Stimulated activated memory B cell treated with anti-CD40 and anti-IgM and Interleukin-4, amounts not matched to agents 10 μg/mL and 1 μg/mL and 100 μg/mL, for 72 hours (primary cell): ENCODE measurements around the gene NTNG2.
A peak's percentile ranks its signal among the peaks of the same experiment; 100 is the strongest.
"Not testable (repeated sequence)": the region's sequence is repeated elsewhere in the genome, so short reads cannot be mapped to it uniquely, and the experiment has no call there.

ENCODE experiments used
- ATAC-seq: fragments of 150-1000 bp; cut with Tn5 transposase; 2 replicates; pipeline ENCODE4 v1.10.0; 2021
- H3K27ac Mint-ChIP-seq: one replicate; pipeline ENCODE4 v1.8.0; 2022; ENCODE audit warnings: mild to moderate bottlenecking, mixed read lengths
- H3K27me3 Mint-ChIP-seq: one replicate; pipeline ENCODE4 v1.8.0; 2022; ENCODE audit warnings: mixed read lengths
- H3K36me3 Mint-ChIP-seq: one replicate; pipeline ENCODE4 v1.8.0; 2022; ENCODE audit warnings: mixed read lengths
- H3K4me1 Mint-ChIP-seq: one replicate; pipeline ENCODE4 v1.8.0; 2022; ENCODE audit warnings: mixed read lengths
- H3K4me3 Mint-ChIP-seq: one replicate; pipeline ENCODE4 v1.8.0; 2022; ENCODE audit warnings: mild to moderate bottlenecking, moderate library complexity, mixed read lengths
- H3K9me3 Mint-ChIP-seq: one replicate; pipeline ENCODE4 v1.8.0; 2022; ENCODE audit warnings: mixed read lengths

Gene NTNG2

GRCh38 chr9:132161743-132162184 is at the start of gene NTNG2:
Gene NTNG2 (plus strand): TSS chr9:132162058. CDS start chr9:132166832, 4,774 bp downstream.
- peak within 1 kb of the TSS; percentile 76 for H3K27ac Mint-ChIP-seq

GRCh38 chr9:132114102-132114707 is 47.7 kb upstream of the NTNG2 start:
- Mint-ChIP-seq H3K27ac (no peak overlapping the region), H3K27me3 (peaks cover 72% of the 10 kb centered on the region), H3K4me1 (no peaks in the 10 kb centered on the region), H3K36me3 (no peaks in the 10 kb centered on the region), H3K9me3 (peaks cover 8% of the 10 kb centered on the region), H3K4me3 (no peak overlapping the region)
- no peak for ATAC-seq

More at GRCh38 chr9:132161743-132162184, at the start of gene NTNG2:
- H3K9me3 Mint-ChIP-seq, result no peaks in the 10 kb centered on the region
- H3K27me3 Mint-ChIP-seq, result peaks cover 80% of the 10 kb centered on the region
- peak within 1 kb of the TSS; percentile 84 for H3K4me3 Mint-ChIP-seq
- H3K36me3 Mint-ChIP-seq, result no peaks in the 10 kb centered on the region
- no peak for ATAC-seq
- H3K4me1 Mint-ChIP-seq, result peaks cover 7% of the 10 kb centered on the region

DNA sequence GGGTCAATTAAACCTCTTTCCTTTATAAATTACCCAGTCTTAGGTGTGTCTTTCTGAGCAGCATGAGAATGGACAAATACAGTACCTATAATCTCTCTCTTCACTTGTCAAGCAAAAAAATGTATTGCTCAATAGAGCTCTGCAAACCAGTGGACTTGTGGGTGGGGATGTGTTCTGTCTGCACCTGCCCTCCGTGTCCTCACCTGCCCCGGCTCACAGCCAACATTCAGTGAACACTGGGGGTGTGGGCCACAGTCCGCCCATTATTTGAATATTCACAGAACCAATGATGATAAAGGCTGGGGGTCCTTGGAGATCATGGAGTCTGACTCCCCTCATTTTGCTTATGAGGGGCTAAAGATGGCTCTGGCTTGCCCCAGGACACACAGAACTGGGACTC is 45.3 kb upstream of the NTNG2 start:
- Mint-ChIP-seq H3K4me3 (no peak overlapping the region), H3K27me3 (peaks cover 64% of the 10 kb centered on the region), H3K4me1 (no peaks in the 10 kb centered on the region), H3K27ac (no peak overlapping the region), H3K9me3 (peaks cover 4% of the 10 kb centered on the region), H3K36me3 (no peaks in the 10 kb centered on the region)
- ATAC-seq, result no peak

DNA sequence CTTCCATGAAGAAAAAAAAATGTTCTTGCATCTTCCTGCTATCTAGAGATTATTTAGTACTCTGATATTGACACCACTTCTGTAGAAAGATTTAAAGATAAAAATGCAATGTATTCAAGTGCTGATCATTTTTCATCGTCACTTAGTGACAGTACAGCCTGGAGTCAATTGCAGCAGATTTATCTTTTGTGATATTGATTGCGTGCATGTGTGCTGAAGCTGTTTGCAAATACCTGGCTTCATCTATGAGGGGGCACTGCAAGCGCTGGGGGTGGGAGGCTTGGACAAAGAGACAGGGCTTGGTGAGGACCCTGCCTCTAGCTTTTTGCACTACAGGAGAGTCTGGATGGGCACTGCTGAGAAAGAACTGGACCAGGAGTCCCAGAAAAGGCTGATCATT is 44.2 kb upstream of the NTNG2 start:
- H3K4me1 Mint-ChIP-seq, result no peaks in the 10 kb centered on the region
- ATAC-seq, result no peak
- H3K27me3 Mint-ChIP-seq, result peaks cover 75% of the 10 kb centered on the region
- H3K9me3 Mint-ChIP-seq, result peaks cover 4% of the 10 kb centered on the region
- H3K27ac Mint-ChIP-seq, result no peak overlapping the region
- no peaks in the 10 kb centered on the region for H3K36me3 Mint-ChIP-seq
- H3K4me3 Mint-ChIP-seq, result no peak overlapping the region

GRCh38 chr9:132121021-132121420 is 40.8 kb upstream of the NTNG2 start:
- H3K27ac Mint-ChIP-seq, result no peak overlapping the region
- H3K36me3 Mint-ChIP-seq, result no peaks in the 10 kb centered on the region
- no peak for ATAC-seq
- no peak overlapping the region for H3K4me3 Mint-ChIP-seq
- peaks cover 3% of the 10 kb centered on the region for H3K4me1 Mint-ChIP-seq
- H3K27me3 Mint-ChIP-seq, result peaks cover 78% of the 10 kb centered on the region
- peaks cover 10% of the 10 kb centered on the region for H3K9me3 Mint-ChIP-seq

DNA sequence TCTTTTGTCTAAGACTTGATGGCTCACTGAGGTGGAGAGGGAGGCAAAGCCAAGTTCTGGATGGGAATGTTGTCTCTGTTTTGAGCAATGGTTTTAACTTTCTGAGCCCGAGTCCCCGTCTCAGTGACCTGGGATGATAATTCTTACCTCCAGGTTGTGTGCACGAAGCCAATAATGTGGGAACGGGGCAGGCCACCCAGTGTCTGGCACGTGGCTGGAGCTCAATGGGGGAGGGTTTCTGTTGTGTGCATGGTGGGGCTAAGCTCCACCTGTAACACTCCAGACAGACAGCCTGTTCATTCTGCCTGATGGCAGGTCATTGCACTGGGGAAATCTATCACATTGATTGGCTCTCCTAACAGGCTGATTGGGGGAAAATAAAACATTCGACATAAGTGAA is 37.1 kb upstream of the NTNG2 start:
- H3K4me3 Mint-ChIP-seq, result no peak overlapping the region

GRCh38 chr9:132125361-132125760 is 36.5 kb upstream of the NTNG2 start:
- H3K27me3 Mint-ChIP-seq, result peaks cover 86% of the 10 kb centered on the region
- no peak for ATAC-seq
- peaks cover 16% of the 10 kb centered on the region for H3K4me1 Mint-ChIP-seq
- no peak overlapping the region for H3K4me3 Mint-ChIP-seq
- peaks cover 6% of the 10 kb centered on the region for H3K9me3 Mint-ChIP-seq
- H3K36me3 Mint-ChIP-seq, result no peaks in the 10 kb centered on the region
- no peak overlapping the region for H3K27ac Mint-ChIP-seq

More for the DNA sequence above, 37.1 kb upstream of the NTNG2 start:
- Mint-ChIP-seq H3K36me3 (no peaks in the 10 kb centered on the region), H3K27me3 (peaks cover 82% of the 10 kb centered on the region), H3K27ac (no peak overlapping the region), H3K9me3 (peaks cover 6% of the 10 kb centered on the region), H3K4me1 (peaks cover 16% of the 10 kb centered on the region)
- ATAC-seq, result no peak

DNA sequence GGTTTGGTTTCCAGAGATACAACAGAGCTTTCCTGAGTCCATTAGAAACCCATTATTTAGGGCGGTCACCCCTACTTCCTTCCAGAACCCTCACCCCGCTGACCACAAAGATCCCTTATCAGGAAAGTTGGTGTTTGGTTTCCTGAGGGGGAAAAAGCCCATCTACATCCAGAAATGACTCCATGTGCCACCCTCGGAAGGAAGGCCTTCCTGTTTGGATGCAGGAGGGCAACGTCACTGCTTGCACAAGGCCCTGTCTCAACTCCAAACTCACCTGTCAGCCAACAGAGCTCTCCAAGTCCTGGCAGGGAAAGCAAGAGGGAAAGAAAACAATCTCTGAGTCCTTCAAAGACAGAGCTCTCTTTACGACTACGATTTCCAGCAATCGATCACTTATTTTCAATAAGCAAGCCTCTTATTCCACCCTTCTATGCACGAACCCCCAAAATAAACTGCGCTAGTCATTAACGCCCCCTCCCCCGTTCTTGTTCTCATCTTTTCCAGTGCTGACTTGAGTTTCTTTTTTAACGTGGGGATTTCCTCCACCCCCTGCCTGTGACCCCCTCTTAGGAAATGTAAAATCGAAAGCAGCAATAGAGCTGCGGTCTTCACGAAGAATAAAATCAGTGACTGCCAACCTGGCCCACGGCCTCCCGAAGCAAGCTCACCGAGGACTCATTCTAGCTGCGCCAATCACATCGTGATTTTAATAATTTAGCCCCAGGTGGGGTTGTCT is 35.7 kb upstream of the NTNG2 start:
- H3K27ac Mint-ChIP-seq, result no peak overlapping the region

DNA sequence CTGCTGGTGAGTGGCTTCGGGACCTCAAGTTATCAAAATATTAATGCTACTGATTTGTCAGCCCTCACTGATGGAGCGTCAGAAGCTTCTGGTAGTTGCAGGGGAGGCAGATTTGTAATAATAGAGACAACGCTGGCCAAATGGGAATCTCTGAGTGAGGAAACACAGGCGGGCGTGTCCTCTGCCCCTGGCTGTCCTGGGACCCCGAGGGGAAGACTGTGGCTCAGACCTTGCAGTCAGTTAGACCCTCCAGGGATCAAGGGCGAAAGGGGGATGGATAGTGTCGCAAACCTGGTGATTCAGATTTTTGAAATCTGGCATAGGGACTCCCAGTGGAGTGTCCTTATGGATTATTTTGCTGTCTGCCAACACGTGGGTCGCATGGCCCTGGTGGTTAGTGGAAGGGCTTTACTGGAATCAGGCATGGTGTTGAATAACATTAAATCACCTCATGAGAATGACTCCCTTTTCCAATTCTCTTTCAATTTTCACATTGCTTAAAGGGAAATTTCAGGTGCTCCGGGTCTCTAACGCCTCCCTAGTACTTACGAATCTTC is 35.1 kb upstream of the NTNG2 start:
- H3K27ac Mint-ChIP-seq, result no peak overlapping the region
- H3K36me3 Mint-ChIP-seq, result no peaks in the 10 kb centered on the region
- ATAC-seq, result no peak
- peaks cover 6% of the 10 kb centered on the region for H3K9me3 Mint-ChIP-seq
- peak overlapping the region; percentile 40 for H3K4me3 Mint-ChIP-seq
- H3K4me1 Mint-ChIP-seq, result peaks cover 16% of the 10 kb centered on the region
- peaks cover 86% of the 10 kb centered on the region for H3K27me3 Mint-ChIP-seq

More for the DNA sequence above, 35.7 kb upstream of the NTNG2 start:
- H3K4me1 Mint-ChIP-seq, result peaks cover 16% of the 10 kb centered on the region
- H3K27me3 Mint-ChIP-seq, result peaks cover 86% of the 10 kb centered on the region
- no peak for ATAC-seq
- H3K9me3 Mint-ChIP-seq, result peaks cover 6% of the 10 kb centered on the region
- peak overlapping the region; percentile 40 for H3K4me3 Mint-ChIP-seq
- H3K36me3 Mint-ChIP-seq, result no peaks in the 10 kb centered on the region

DNA sequence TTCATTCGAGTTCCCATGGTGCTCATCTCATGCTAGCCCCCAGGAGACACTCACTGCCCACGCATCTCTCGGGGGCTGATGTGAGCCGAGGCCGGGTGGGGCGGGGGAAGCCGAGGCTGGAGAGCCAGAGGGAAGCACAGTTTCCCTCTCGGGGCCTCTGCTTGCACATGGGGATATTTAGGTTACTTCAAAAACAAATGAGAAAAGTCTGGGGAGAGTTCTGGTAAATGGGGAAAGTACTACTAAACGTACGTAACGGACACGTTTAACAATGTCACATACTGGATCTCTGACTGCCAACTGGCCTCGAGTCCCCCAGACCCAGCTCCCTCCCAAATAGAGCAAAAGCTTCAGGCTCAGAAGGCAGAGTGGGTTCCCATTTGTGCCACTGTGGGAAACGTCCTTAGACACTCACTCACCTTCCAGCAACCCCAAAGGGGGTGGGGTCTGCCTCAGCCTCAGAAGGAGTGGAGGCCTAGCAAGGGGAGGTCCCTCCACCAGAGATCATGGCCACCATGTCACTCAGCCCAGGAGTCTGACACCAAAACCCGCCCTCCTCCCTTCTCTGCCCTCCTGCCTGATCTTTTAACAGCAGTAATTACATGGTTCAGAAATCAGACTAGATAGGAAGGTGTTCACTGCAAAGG is 33.8 kb upstream of the NTNG2 start:
- Mint-ChIP-seq H3K27ac (no peak overlapping the region), H3K36me3 (no peaks in the 10 kb centered on the region), H3K27me3 (peaks cover 89% of the 10 kb centered on the region), H3K4me3 (no peak overlapping the region), H3K4me1 (peaks cover 16% of the 10 kb centered on the region), H3K9me3 (peaks cover 6% of the 10 kb centered on the region)
- no peak for ATAC-seq

DNA sequence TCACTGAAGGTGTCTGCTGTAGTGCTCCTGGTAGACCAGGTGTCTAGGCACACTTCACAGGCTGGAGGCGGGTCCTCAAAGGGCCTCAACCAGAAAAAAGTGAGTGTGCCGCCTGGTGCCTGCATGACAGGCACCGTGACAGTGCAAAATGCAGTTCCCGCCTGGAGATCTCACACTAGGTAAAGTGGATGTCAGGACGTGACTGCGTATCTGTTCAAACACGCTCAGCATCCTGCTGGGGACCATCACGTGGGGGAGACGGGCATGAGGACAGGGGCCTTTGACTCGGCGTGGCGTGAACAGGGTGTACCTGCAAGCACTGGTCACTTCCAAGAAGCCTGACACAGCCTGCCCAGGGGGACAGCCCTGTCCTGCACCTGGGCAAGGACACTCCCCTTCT is 32.3 kb upstream of the NTNG2 start:
- H3K27ac Mint-ChIP-seq, result no peak overlapping the region
- peaks cover 91% of the 10 kb centered on the region for H3K27me3 Mint-ChIP-seq
- H3K36me3 Mint-ChIP-seq, result no peaks in the 10 kb centered on the region
- H3K9me3 Mint-ChIP-seq, result no peaks in the 10 kb centered on the region
- H3K4me1 Mint-ChIP-seq, result peaks cover 16% of the 10 kb centered on the region
- no peak for ATAC-seq
- H3K4me3 Mint-ChIP-seq, result no peak overlapping the region

DNA sequence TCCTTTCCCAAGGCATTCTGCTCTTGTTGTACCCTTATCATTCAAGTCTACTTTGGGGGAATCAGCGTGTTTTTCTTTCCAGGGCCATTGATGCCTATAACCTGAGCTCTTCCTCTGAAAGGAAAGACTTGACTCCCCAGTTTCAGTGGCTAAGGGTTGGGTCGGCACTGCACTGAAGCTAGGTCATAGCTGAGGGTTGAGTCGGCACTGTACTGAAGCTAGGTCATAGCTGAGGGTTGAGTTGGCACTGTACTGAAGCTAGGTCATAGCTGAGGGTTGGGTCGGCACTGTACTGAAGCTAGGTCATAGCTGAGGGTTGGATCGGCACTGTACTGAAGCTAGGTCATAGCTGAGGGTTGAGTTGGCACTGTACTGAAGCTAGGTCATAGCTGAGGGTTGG is 27.8 kb upstream of the NTNG2 start:
- H3K4me1 Mint-ChIP-seq, H3K4me3 Mint-ChIP-seq, H3K36me3 Mint-ChIP-seq, ATAC-seq, H3K9me3 Mint-ChIP-seq, H3K27ac Mint-ChIP-seq: not testable (repeated sequence)
- H3K27me3 Mint-ChIP-seq, result peaks cover 89% of the 10 kb centered on the region

- H3K36me3 Mint-ChIP-seq, result no peaks in the 10 kb centered on the region
- H3K27me3 Mint-ChIP-seq, result peaks cover 89% of the 10 kb centered on the region
- no peaks in the 10 kb centered on the region for H3K4me1 Mint-ChIP-seq
- H3K9me3 Mint-ChIP-seq, result no peaks in the 10 kb centered on the region
- no peak overlapping the region for H3K4me3 Mint-ChIP-seq
- no peak for ATAC-seq
- no peak overlapping the region for H3K27ac Mint-ChIP-seq
These were observed 26.4 kb upstream of the NTNG2 start for GRCh38 chr9:132135456-132135855.

DNA sequence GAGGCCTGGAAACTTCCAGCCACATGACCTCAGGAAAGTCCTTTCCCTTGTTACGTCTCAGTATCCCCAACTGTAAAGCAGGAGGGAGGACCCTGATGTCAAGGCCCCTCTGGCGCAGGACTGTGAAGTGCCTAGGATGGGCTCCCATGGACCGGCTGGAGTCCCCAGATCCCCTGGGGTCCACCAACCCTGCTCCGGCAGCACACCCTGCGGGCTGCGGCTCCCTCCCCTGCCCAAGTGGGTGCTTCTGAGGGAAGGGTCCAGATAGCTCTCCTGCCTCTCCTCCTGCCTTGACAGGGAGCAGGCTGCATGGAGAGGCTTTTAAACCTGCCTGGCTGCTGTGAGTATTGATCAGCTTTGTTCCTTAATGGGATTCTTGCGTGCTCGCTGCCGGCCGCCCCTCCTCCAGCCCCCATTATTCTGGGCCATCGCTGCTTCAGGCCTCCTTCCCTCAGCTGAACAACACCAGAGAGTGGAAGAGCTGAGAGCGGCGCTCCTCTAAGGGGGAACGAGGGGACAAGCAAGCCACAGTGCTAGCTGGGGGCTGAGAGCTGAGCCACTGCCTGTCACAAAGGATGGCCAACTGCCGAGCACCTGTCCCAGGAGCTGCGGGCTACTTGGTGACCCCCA is 25.6 kb upstream of the NTNG2 start:
- no peaks in the 10 kb centered on the region for H3K9me3 Mint-ChIP-seq
- H3K36me3 Mint-ChIP-seq, result no peaks in the 10 kb centered on the region
- H3K4me3 Mint-ChIP-seq, result no peak overlapping the region
- no peak for ATAC-seq
- H3K27ac Mint-ChIP-seq, result no peak overlapping the region
- peaks cover 4% of the 10 kb centered on the region for H3K4me1 Mint-ChIP-seq
- H3K27me3 Mint-ChIP-seq, result peaks cover 89% of the 10 kb centered on the region

DNA sequence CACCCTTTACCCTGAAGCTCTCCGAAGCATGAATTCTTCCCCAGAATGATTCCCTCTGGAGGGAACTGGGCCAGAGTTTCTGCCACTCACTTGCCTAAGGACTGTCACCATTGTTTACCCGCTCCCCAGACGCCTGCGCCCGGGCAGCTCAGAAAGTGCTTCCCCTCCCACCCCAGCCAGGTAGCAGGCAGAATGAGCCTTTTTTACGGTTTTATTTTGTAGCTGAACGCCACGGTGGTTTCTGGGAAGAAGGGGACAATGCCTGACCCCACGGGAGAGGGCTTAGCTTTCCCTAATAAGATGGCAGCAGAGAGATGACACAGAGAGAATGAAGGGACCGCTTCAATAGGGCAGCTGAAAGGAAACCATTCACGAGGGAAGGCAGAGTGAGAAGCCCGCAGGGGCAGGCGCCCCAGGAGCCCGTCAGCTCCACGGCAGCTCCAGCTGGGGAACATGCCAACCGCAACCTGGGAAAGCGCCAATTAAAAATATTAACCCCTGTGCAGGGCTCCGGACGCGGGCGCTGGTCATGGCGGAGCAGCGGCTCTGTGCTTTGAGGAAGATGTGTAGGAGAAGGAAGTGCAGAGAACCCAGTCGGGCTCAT is 20.4 kb upstream of the NTNG2 start:
- Mint-ChIP-seq H3K27me3 (peaks cover 97% of the 10 kb centered on the region), H3K4me3 (peak overlapping the region; percentile 81), H3K9me3 (no peaks in the 10 kb centered on the region), H3K36me3 (no peaks in the 10 kb centered on the region), H3K27ac (peak overlapping the region; percentile 8), H3K4me1 (peaks cover 12% of the 10 kb centered on the region)
- no peak for ATAC-seq
